ENCODE measurements around the gene SELP. TPM values are rescaled to one million over a fixed set of nuclear protein-coding genes. Genes with fewer than 3 reads are reported as not detected.

Gene SELP
- polyA plus RNA-seq, 1 donor (not counting 4 experiments of a cell fraction or from before 2014, with no cell fraction given) = 0.09 TPM

DNA sequence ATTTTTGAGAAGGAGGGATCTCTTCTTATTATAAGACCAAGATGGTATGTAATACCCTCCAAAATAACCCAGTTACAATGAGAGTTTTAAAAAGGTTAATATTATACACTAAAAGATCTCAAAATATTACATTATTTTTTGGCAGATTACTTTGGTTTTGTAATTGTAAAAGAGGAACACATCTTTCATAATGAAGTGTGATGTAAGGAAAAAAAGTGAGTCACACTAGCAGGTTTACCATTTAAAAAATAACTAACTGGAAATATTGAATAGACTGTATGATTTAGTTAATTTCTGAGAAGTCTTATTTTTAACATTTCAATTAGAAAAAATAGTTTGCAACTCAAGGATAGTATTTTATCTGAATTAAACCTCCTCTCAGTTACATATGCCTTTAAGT, 44.7 kb downstream of the SELP start:
- H3K27ac ChIP-seq (ENCODE audit: control insufficient read depth, insufficient read depth, low read length) = no peak overlapping the region
- DNase-seq (ENCODE audit: low read depth, low spot score) (no peak), FAIRE-seq (no peak)
- H3K9ac ChIP-seq (ENCODE audit: control insufficient read depth, extremely low read depth, insufficient read depth, low read length) = no peak overlapping the region
- H3K4me3 ChIP-seq (ENCODE audit: control insufficient read depth in 2 of 3, extremely low read depth in 1 of 3, insufficient read depth in 2 of 3, low read depth in 1 of 3, low read length in 3 of 3) = no peak overlapping the region
- H4K20me1 ChIP-seq (ENCODE audit: control insufficient read depth, extremely low read depth, insufficient read depth, low read length) = no peaks in the 10 kb centered on the region
- dilution Hi-C loops (cut with MboI; ENCODE audit: extremely low pct_ligation_motif_present, low sequenced_read_pairs) = no loop called here
- H3K79me2 ChIP-seq (ENCODE audit: control insufficient read depth, insufficient read depth, low read length) = no peaks in the 10 kb centered on the region
- no peaks in the 10 kb centered on the region for H3K9me3 ChIP-seq (ENCODE audit: control insufficient read depth, low read depth, low read length)
- H2AFZ ChIP-seq (ENCODE audit: control insufficient read depth, low read length) = no peak overlapping the region
- TF ChIP-seq, protein P1, sequence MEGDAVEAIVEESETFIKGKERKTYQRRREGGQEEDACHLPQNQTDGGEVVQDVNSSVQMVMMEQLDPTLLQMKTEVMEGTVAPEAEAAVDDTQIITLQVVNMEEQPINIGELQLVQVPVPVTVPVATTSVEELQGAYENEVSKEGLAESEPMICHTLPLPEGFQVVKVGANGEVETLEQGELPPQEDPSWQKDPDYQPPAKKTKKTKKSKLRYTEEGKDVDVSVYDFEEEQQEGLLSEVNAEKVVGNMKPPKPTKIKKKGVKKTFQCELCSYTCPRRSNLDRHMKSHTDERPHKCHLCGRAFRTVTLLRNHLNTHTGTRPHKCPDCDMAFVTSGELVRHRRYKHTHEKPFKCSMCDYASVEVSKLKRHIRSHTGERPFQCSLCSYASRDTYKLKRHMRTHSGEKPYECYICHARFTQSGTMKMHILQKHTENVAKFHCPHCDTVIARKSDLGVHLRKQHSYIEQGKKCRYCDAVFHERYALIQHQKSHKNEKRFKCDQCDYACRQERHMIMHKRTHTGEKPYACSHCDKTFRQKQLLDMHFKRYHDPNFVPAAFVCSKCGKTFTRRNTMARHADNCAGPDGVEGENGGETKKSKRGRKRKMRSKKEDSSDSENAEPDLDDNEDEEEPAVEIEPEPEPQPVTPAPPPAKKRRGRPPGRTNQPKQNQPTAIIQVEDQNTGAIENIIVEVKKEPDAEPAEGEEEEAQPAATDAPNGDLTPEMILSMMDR (optimal IDR thresholded peaks at IDR 0.05 in 1 of 3, IDR thresholded peaks at IDR 0.05 in 1 of 3, conservative IDR thresholded peaks at IDR 0.05 in 1 of 3; ENCODE audit: extremely low read depth in 1 of 3, insufficient read depth in 2 of 3, low read length in 3 of 3) = no peak
- TF ChIP-seq EZH2 (IDR thresholded peaks at IDR 0.05; ENCODE audit: low read length) = no peak
- no peaks in the 10 kb centered on the region for H3K9me1 ChIP-seq (ENCODE audit: control insufficient read depth, extremely low read depth, insufficient read depth, low read length)
- H3K4me1 ChIP-seq (ENCODE audit: control insufficient read depth, extremely low read depth, insufficient read depth, low read length) = peaks cover 8% of the 10 kb centered on the region
- H3K27me3 ChIP-seq (ENCODE audit: control insufficient read depth, extremely low read depth, insufficient read depth, low read length) = no peaks in the 10 kb centered on the region
- H3K4me2 ChIP-seq (ENCODE audit: control insufficient read depth, extremely low read depth, insufficient read depth, low read depth, low read length) = peak overlapping the region; percentile 50
- no peaks in the 10 kb centered on the region for H3K36me3 ChIP-seq (ENCODE audit: control insufficient read depth in 2 of 2, extremely low read depth in 1 of 2, insufficient read depth in 2 of 2, low read length in 2 of 2)

DNA sequence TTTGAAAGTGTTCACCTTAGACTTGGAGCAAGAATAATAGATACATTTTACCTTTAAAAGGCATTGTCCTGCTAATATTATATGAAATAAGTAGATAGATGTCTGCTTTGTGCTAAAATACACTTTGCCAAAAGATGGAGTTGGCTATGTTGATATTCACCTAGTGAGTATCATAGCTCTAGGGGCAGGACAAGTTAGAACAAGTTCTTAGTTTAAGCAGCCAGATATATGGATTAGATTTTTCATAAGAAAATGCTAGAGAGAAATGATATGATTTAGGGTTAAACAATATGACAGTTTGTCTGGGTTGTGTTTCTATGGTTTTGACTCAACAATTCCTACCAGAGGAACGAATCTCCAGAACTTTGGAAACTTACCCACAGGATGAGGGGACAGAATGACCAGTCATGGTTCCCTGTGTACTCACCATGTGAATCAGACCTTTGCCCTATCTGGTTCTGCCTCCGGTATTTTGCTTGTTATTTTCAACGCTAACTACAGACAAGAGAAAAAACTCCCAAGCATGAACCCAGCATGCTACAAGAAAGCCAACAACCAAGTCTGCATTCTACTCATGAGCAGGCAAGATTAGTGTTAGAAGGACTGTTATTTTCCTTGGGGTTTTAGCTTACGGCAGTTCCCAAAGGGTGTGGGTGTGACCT, 45.3 kb downstream of the SELP start:
- dilution Hi-C loops (cut with MboI; ENCODE audit: extremely low pct_ligation_motif_present, low sequenced_read_pairs) = no loop called here
- H3K79me2 ChIP-seq (ENCODE audit: control insufficient read depth, insufficient read depth, low read length) = no peaks in the 10 kb centered on the region
- H3K4me2 ChIP-seq (ENCODE audit: control insufficient read depth, extremely low read depth, insufficient read depth, low read depth, low read length) = peak overlapping the region; percentile 50
- no peak for TF ChIP-seq EZH2 (IDR thresholded peaks at IDR 0.05; ENCODE audit: low read length)
- TF ChIP-seq, protein P1 (optimal IDR thresholded peaks at IDR 0.05 in 1 of 3, IDR thresholded peaks at IDR 0.05 in 1 of 3, conservative IDR thresholded peaks at IDR 0.05 in 1 of 3; ENCODE audit: extremely low read depth in 1 of 3, insufficient read depth in 2 of 3, low read length in 3 of 3) = no peak
- FAIRE-seq (no peak), DNase-seq (ENCODE audit: low read depth, low spot score) (no peak)
- no peaks in the 10 kb centered on the region for H3K9me1 ChIP-seq (ENCODE audit: control insufficient read depth, extremely low read depth, insufficient read depth, low read length)
- no peaks in the 10 kb centered on the region for H4K20me1 ChIP-seq (ENCODE audit: control insufficient read depth, extremely low read depth, insufficient read depth, low read length)
- H2AFZ ChIP-seq (ENCODE audit: control insufficient read depth, low read length) = peak overlapping the region; percentile 23
- H3K36me3 ChIP-seq (ENCODE audit: control insufficient read depth in 2 of 2, extremely low read depth in 1 of 2, insufficient read depth in 2 of 2, low read length in 2 of 2) = no peaks in the 10 kb centered on the region
- no peak overlapping the region for H3K4me3 ChIP-seq (ENCODE audit: control insufficient read depth in 2 of 3, extremely low read depth in 1 of 3, insufficient read depth in 2 of 3, low read depth in 1 of 3, low read length in 3 of 3)
- peaks cover 8% of the 10 kb centered on the region for H3K4me1 ChIP-seq (ENCODE audit: control insufficient read depth, extremely low read depth, insufficient read depth, low read length)
- no peak overlapping the region for H3K27ac ChIP-seq (ENCODE audit: control insufficient read depth, insufficient read depth, low read length)
- no peak overlapping the region for H3K9ac ChIP-seq (ENCODE audit: control insufficient read depth, extremely low read depth, insufficient read depth, low read length)
- H3K27me3 ChIP-seq (ENCODE audit: control insufficient read depth, extremely low read depth, insufficient read depth, low read length) = no peaks in the 10 kb centered on the region
- H3K9me3 ChIP-seq (ENCODE audit: control insufficient read depth, low read depth, low read length) = no peaks in the 10 kb centered on the region
